Mesodermal cell (in vitro differentiated cells): ENCODE data around the gene CRBN.

Source experiments
- H3K27ac ChIP-seq: 2 replicates; pipeline ENCODE4 v1.7.0; 2013; ENCODE audit warnings: mild to moderate bottlenecking, low read depth, low read length, moderate library complexity; ENCODE audit not compliant: severe bottlenecking
- H3K36me3 ChIP-seq: 2 replicates; pipeline ENCODE4 v1.7.1; 2013; ENCODE audit warnings: mild to moderate bottlenecking, low read length, moderate library complexity; ENCODE audit not compliant: control insufficient read depth, insufficient read depth
- H3K4me1 ChIP-seq: one replicate; pipeline ENCODE4 v1.7.1; 2013; ENCODE audit warnings: mild to moderate bottlenecking, low read length; ENCODE audit not compliant: insufficient read depth, control insufficient read depth, poor library complexity, severe bottlenecking
- H3K4me3 ChIP-seq: 2 replicates; pipeline ENCODE4 v1.7.0; 2013; ENCODE audit warnings: low read length, control low read depth, mild to moderate bottlenecking; ENCODE audit not compliant: insufficient read depth, poor library complexity, severe bottlenecking; ENCODE audit errors: extremely low read depth
- H3K9me3 ChIP-seq: 2 replicates; pipeline ENCODE4 v1.7.1; 2013; ENCODE audit warnings: mild to moderate bottlenecking, low read length, moderate library complexity; ENCODE audit not compliant: control insufficient read depth
- WGBS, 2 experiments: methylation state at CpG; one replicate each; pipeline ENCODE4 v1.1.5; 2013; ENCODE audit warnings: missing lambda C conversion rate in 2 of 2; ENCODE audit not compliant: insufficient coverage in 2 of 2; 5-methylcytosine and 5-hydroxymethylcytosine counted together

CRBN gene

DNA sequence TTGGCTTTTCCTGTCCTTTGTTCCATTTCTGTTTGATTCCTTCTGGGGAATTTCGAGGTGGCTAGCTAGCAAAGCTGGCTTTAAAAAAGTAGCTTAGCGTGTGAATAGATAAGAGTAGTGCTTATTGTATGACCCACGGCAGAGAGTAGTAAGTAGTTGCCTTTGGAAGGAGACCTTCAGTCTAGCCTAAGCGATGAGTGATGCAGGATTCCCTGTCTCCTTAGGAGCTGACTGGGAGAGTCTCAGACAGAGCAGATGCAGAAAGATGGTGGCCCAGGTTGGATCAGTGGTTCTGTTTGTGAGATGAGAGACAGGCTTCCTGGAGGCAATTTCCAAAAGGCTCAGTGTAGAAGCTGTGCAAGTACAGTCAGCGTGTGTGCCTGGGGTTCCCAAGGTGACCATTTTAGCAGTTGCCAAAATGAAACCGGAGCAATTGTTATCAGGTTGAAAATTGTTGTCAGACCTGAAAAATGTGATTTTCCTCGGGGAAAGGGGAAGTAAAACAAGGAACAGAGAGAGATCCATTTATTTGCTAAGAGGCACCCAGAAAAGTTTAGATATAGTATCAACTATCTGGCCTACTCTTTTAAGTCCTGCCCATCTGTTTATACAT, 68.6 kb downstream of the CRBN start:
- H3K4me3 ChIP-seq = no peak overlapping the region
- peaks cover 14% of the 10 kb centered on the region for H3K4me1 ChIP-seq
- no peaks in the 10 kb centered on the region for H3K36me3 ChIP-seq
- peak overlapping the region; percentile 91 for H3K27ac ChIP-seq
- no peaks in the 10 kb centered on the region for H3K9me3 ChIP-seq
- 91 to 97% methylated on average over 4 to 6 of the region's 7 CpGs for WGBS, 2 experiments

DNA sequence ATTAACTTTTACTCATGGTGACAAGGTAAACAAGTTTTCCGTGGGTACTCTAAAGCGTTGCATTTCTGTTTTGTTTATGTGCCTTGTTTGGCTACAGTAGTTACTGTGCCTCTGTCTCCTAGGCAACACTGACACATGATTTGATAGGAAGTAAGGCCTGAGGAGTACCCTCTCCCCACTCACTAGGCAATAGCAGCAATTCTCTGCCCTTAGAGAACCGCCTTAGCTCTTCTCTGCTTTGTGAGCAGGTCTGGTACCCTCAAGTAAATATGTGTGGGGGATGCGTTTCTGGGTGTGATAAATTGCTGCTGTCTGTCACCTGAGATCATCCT, 69.2 kb downstream of the CRBN start, which contains the start of gene IL5RA:
TSS of gene IL5RA (minus strand) at position 76 of the 332 bp plus-strand sequence. CDS start 5,390 bp downstream, outside the sequence.
- Histone ChIP-seq H3K27ac (peak within 1 kb of the TSS; percentile 91), H3K4me3 (no peak within 1 kb of the TSS), H3K36me3 (no peaks in the 10 kb centered on the region), H3K9me3 (no peaks in the 10 kb centered on the region), H3K4me1 (peaks cover 14% of the 10 kb centered on the region)
- WGBS, 2 experiments = 58 to 75% methylated on average over 2 of the region's 4 CpGs

DNA sequence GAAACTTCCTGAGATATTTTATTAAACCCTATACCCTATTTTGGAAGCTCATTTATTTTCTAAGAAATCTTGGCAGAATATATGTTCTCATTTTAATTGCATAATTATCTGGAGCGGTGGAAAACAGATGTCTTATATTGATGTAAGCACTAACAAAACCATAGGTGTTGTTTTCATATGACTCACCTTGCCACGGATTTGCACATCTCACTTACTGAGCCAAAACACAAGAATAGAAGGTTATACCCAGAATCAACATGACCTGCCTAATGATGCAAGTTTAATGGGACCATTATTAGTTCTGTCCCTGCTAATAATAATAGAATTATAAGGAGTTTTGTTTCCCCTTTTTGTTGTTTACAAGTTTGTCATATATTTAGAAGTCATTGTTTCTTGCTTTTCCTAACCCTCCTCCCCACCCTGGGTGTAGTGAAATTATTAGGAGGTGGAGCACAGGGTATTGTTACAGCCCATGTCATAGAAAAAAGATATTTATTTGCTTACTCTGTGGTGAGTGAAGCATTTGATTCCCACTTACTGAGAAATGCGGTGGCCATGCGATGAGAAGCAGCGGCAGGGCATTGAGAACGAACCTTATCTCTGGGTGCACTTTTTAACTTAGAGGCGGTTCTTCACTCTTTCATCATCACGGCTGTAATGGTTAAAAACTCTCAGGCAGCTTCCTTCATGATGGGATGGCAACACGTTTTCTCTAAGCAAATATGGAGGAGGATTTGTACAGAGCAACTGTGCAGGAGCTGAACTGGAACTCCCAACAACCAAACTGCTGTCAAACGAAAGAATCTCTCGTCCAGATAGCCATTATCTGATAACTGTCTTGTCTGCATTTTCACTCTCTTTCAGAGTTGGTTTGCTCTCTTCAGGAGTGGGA, 69.8 kb downstream of the CRBN start:
- peak overlapping the region; percentile 91 for H3K27ac ChIP-seq
- H3K9me3 ChIP-seq = no peaks in the 10 kb centered on the region
- H3K4me3 ChIP-seq = no peak overlapping the region
- WGBS, 2 experiments = 77 to 89% methylated on average over 9 of the region's 11 CpGs
- no peaks in the 10 kb centered on the region for H3K36me3 ChIP-seq
- H3K4me1 ChIP-seq = peaks cover 14% of the 10 kb centered on the region

DNA sequence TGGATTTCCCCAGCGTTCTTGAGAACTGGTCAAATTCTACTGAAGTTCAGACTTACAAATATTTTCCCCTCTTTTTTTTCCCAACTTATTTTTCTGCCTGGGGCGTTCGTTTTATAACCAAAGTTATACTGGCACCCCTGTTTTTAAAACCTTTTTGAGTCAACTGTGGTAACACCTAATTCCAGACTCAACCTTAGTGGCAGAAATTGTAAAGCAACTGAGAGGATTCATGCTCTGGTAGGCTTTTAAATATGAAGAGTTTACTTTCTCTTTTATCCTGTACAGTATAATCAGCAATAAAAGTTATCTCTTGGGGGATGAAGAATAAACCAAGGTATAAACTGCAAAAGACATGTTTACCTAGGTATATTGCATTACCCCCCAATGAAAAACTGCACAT, 71.6 kb downstream of the CRBN start:
- 80 to 81% methylated on average over 1 to 3 of the region's 3 CpGs for WGBS, 2 experiments
- H3K27ac ChIP-seq = no peak overlapping the region
- H3K4me3 ChIP-seq = no peak overlapping the region
- no peaks in the 10 kb centered on the region for H3K9me3 ChIP-seq
- H3K36me3 ChIP-seq = no peaks in the 10 kb centered on the region
- peaks cover 14% of the 10 kb centered on the region for H3K4me1 ChIP-seq

DNA sequence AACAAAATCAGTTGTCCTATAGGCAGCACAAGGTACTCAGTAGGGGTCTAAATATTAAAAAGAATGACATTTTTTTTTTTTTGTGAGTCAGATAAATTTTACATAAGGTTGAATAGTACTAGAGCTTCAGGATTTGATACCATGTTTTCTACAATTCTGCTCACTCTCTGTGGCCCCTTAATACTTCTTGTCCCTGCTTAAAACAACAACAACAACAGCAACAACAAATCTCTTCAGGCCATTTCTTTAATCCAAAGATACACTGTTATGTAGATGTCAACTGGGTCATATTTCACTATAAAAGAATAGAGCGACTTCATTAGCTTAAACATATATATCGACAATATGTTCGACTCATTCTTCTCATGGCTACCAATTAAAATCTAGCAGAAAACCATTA, 72.3 kb downstream of the CRBN start:
- Histone ChIP-seq H3K36me3 (no peaks in the 10 kb centered on the region), H3K27ac (no peak overlapping the region), H3K4me3 (no peak overlapping the region), H3K4me1 (peaks cover 14% of the 10 kb centered on the region), H3K9me3 (no peaks in the 10 kb centered on the region)
- no CpG with 5 or more reads among the region's 3 CpGs for WGBS, 2 experiments

DNA sequence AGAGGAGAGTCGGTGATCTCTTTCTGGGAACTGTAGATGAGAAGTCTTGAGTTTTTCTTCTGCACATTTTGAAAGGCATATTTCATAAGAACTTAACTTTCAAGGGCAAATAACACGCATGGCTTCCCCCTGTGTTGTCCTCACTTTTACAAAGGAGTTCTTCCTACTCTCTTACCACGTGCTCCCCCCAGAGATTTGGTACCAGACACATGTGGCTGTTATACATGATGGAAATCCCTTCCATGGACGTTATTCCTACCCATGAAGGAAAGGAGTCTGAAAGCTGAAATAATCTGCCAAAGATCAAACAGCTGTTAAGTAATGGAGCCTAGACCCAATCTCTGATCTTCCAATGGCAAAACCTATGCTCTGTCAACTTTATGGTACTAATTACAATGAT, 73.7 kb downstream of the CRBN start:
- Histone ChIP-seq H3K4me3 (no peak overlapping the region), H3K9me3 (no peaks in the 10 kb centered on the region), H3K27ac (no peak overlapping the region), H3K4me1 (peaks cover 14% of the 10 kb centered on the region), H3K36me3 (no peaks in the 10 kb centered on the region)
- 43 to 74% methylated on average over 1 to 3 of the region's 4 CpGs for WGBS, 2 experiments

DNA sequence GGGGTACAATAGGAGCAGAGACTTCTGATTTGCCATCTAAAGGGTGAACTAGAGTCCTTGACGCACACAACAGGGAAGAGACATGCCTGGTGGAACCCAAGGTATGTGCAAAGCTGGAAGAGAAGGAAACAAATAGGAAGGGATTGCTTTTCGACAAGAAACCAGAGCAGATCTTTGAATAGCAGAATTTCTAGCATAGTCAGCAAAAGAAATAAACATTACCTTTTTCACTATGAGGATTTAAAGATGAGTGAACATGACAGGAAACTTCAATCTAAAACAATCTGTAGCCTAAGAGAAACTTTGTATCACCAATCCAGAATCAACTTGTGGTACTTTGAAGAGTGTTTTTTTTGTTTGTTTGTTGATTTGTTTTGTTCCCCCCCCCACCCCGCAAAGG, 74.2 kb downstream of the CRBN start:
- peaks cover 8% of the 10 kb centered on the region for H3K4me1 ChIP-seq
- H3K36me3 ChIP-seq = no peaks in the 10 kb centered on the region
- H3K27ac ChIP-seq = no peak overlapping the region
- no peaks in the 10 kb centered on the region for H3K9me3 ChIP-seq
- no peak overlapping the region for H3K4me3 ChIP-seq
- 63 to 100% methylated on average over 1 of the region's 3 CpGs for WGBS, 2 experiments

DNA sequence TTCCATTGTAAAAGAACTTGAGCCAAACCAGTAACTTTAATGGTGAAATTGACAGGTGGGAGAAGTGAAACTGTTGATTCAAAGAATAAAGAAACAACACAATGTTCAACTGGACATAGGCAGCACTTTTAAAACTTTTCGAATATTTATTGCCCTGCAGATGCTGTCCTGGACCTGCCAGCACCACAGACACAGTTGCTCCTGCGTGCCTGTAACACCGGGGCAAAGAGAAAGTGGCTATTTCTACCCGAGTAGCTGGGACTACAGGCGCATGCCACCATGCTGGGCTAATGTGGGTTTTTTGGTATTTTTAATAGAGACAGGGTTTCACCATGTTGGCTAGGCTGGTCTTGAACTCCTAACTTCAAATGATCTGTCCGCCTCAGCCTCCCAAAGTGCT, 76.7 kb downstream of the CRBN start:
- 78 to 93% methylated on average over 1 to 6 of the region's 6 CpGs for WGBS, 2 experiments
- H3K27ac ChIP-seq = no peak overlapping the region
- H3K4me3 ChIP-seq = no peak overlapping the region
- H3K4me1 ChIP-seq = no peaks in the 10 kb centered on the region
- H3K36me3 ChIP-seq = no peaks in the 10 kb centered on the region
- no peaks in the 10 kb centered on the region for H3K9me3 ChIP-seq

DNA sequence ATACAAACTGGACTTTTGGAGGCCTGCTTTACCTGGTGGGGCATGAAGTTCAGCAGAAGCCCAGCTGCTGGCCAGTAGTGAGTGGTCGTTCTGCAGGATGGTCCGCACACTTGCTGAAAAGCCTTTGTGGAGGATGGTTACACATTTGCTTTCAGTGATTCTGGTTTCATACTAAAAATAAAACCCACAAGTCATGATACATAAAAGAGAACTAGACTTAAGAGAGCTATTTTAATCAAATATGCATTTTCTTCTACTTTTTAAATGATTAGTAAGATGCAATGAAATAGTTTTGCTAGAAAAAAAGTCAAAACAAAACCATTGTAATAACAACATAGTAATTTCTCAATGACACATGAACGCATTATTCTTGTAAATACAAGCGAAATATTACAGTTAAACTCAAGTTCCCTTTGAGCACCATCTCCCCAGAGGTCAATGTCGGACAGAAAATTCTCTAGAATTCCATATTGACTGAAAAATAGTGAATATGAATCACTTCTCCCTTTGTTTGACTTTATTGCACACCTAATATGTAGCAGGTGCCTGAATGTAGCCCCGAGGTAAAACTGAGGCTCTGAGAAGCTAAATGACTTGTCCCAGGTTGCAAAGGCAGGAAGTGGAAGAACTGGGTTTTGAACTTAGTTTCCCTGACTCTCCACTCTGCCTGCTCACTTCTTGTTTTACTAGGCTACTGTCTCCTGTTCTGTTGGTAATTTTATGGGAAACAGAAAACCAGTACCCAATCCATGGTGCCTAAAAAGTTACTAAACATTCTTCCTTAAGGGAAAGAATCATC, 77.6 kb downstream of the CRBN start:
- Histone ChIP-seq H3K4me1 (peaks cover 2% of the 10 kb centered on the region), H3K36me3 (no peaks in the 10 kb centered on the region), H3K9me3 (no peaks in the 10 kb centered on the region), H3K27ac (no peak overlapping the region), H3K4me3 (no peak overlapping the region)
- 90 to 93% methylated on average over 3 of the region's 6 CpGs for WGBS, 2 experiments
